ENCODE measurements around the gene OPTC.
"Not testable (repeated sequence)": the region's sequence is repeated elsewhere in the genome, so short reads cannot be mapped to it uniquely, and the experiment has no call there.

The OPTC gene

DNA sequence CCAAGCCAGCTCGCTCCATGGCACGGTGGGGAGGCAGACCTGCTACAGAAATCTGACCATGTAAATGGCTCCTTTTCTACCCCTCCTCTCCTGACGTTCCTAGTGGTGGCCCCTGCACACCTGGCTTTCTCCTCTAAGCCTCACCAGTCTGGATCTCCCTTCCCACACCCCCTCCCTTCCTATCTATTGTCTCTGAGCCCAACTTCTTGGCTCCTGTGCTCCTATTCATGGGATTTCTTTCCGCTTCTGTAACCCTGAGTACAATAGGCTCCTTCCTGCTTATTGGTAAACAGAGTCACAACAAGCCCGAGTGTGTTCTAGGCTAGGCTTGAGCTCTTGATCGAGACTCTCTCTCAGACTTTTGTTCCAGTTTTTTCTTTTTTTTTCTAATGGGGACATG is 17.6 kb downstream of the OPTC start:
- H3K36me3 ChIP-seq (ENCODE audit: insufficient read depth, low read length), result no peaks in the 10 kb centered on the region
- H3K27me3 ChIP-seq (ENCODE audit: control insufficient read depth, insufficient read depth, low read length), result no peaks in the 10 kb centered on the region
- no peak overlapping the region for H3K4me2 ChIP-seq (ENCODE audit: low read length)
- H3K4me1 ChIP-seq (ENCODE audit: control insufficient read depth, insufficient read depth, low read length), result peaks cover 47% of the 10 kb centered on the region
- no peaks in the 10 kb centered on the region for H3K9me3 ChIP-seq (replicated peaks; ENCODE audit: low read length)
- H3K9ac ChIP-seq (ENCODE audit: low read depth, low read length), result no peak overlapping the region
- H3K4me3 ChIP-seq (ENCODE audit: low read length), result no peak overlapping the region

DNA sequence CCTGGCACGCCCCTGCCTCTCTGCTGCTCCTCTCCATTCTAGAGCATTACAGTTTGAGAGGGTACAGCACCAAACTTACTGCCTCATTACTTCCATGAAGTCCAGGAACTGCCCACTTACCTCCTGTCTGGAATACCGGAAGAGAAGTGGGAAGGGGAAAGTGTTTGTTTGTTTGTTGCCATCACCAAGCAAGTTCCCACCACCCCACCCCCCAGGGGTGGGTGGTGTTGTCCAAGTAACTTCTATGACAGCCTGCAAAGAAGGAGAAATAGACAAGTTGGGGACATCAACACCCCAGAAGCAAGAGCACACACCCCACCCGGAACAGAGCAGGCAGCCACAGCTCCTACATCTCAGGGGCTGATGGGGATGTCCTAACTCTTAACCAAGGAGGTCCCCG is 18.0 kb downstream of the OPTC start:
- no peaks in the 10 kb centered on the region for H3K27me3 ChIP-seq (ENCODE audit: control insufficient read depth, insufficient read depth, low read length)

DNA sequence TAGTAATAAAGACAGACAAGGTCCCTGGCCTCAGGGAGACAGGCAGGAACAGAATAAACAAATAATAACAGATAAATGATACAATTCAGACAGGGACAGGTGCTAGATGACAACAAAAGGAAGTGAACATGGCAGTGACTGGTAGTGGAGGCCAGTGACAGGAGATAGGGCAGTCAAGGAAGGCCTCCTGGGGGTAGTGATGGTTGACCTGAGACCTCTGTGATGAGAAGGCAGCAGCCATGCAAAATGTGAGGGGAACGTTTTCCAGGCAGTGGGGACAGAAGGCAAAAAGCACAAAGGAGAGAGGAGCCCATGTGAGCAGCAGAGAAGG is 18.5 kb downstream of the OPTC start:
- Histone ChIP-seq H3K27me3 (ENCODE audit: control insufficient read depth, insufficient read depth, low read length) (no peaks in the 10 kb centered on the region), H3K9me3 (replicated peaks; ENCODE audit: low read length) (no peaks in the 10 kb centered on the region), H3K4me2 (ENCODE audit: low read length) (peak overlapping the region; percentile 60), H3K4me3 (ENCODE audit: low read length) (peak overlapping the region; percentile 16), H3K36me3 (ENCODE audit: insufficient read depth, low read length) (no peaks in the 10 kb centered on the region), H3K4me1 (ENCODE audit: control insufficient read depth, insufficient read depth, low read length) (peaks cover 37% of the 10 kb centered on the region), H3K9ac (ENCODE audit: low read depth, low read length) (peak overlapping the region; percentile 73)

More for the DNA sequence above, 18.0 kb downstream of the OPTC start:
- no peaks in the 10 kb centered on the region for H3K9me3 ChIP-seq (replicated peaks; ENCODE audit: low read length)
- no peaks in the 10 kb centered on the region for H3K36me3 ChIP-seq (ENCODE audit: insufficient read depth, low read length)
- peaks cover 42% of the 10 kb centered on the region for H3K4me1 ChIP-seq (ENCODE audit: control insufficient read depth, insufficient read depth, low read length)
- H3K4me3 ChIP-seq (ENCODE audit: low read length), result no peak overlapping the region
- H3K4me2 ChIP-seq (ENCODE audit: low read length), result no peak overlapping the region
- peak overlapping the region; percentile 73 for H3K9ac ChIP-seq (ENCODE audit: low read depth, low read length)

DNA sequence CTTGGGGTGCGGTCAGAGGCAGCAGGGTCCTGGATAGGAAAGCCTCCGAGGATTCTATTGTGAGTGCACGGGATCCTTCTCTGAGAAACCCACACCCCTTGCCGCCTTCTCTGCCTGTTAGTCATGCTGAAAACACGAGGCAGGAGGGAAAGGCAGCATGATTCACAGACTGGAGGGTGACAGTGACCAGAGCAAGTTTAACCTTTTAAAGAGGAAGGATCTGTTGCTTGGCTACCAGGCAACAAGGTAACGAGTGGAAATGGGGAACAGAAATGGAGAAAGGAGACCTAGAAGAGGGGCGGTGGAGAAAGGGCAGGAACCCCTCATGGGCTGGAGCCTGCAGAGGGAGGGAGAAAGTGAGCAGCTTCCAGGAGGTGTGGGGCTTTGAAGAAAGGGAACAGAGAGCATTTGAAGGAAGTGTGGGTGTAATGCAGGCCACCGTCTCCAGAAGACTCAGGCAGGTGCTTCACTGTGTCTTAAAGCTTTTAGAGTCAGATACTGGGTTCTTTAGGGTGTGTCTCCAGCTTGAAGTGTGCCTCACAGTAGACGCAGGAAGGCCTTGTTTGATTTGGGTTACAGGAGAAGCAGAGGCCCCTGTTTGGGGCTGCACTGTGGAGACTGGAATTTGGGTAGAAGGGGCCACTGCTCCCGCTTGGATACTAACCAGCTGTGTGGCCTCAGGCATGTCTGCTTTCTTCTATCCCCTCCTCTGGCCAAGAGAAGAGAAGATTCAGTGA is 19.1 kb downstream of the OPTC start:
- no peaks in the 10 kb centered on the region for H3K36me3 ChIP-seq (ENCODE audit: insufficient read depth, low read length)
- no peaks in the 10 kb centered on the region for H3K9me3 ChIP-seq (replicated peaks; ENCODE audit: low read length)
- peak overlapping the region; percentile 25 for H3K4me3 ChIP-seq (ENCODE audit: low read length)
- no peaks in the 10 kb centered on the region for H3K27me3 ChIP-seq (ENCODE audit: control insufficient read depth, insufficient read depth, low read length)
- H3K4me1 ChIP-seq (ENCODE audit: control insufficient read depth, insufficient read depth, low read length), result peaks cover 32% of the 10 kb centered on the region
- H3K9ac ChIP-seq (ENCODE audit: low read depth, low read length), result peak overlapping the region; percentile 73
- H3K4me2 ChIP-seq (ENCODE audit: low read length), result peak overlapping the region; percentile 69

DNA sequence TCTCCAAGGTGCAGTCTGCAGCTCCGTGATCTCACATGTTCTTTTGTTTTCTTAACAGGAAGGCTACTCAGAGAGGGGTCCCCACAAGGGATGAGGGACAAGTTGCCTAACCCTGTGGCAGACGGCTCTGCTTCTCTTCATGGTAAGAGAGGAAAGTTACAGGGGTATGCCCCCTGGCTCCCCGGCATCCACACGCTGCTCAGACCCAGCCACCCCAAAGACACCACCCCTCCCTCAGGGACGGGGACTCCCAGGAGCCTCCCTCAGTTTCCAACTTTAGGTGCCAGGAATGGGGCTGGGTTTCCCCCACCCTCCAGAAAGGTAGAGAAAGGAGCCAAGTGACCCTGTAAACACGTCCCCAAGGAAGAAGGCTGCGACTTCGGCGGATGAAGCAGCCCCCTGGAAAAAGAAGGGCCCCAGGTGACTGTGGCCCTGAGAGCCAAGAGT is 19.7 kb downstream of the OPTC start:
- H3K4me2 ChIP-seq (ENCODE audit: low read length), result peak overlapping the region; percentile 69

DNA sequence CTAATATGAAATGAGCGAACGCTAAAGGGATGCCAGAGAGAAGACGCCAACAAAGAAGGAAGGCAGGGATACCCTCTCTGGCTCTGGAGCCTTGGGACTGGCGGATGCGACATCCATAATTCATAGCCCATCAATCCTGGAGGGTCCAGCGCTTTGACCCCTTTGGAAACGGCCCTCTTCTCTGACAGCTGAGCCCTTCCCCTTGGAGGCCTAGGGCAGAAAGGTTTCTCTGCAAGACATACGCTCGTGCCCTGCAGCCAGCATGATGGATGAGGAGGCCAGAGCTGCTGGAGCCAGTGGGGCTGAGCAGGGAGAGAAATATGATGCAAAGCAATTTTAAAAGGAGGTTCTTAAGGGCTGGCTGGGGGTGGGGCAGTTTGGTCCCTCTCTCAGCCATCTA is 22.2 kb downstream of the OPTC start:
- no peak overlapping the region for H3K9ac ChIP-seq (ENCODE audit: low read depth, low read length)
- H3K36me3 ChIP-seq (ENCODE audit: insufficient read depth, low read length), result no peaks in the 10 kb centered on the region
- no peaks in the 10 kb centered on the region for H3K27me3 ChIP-seq (ENCODE audit: control insufficient read depth, insufficient read depth, low read length)
- H3K4me1 ChIP-seq (ENCODE audit: control insufficient read depth, insufficient read depth, low read length), result peaks cover 45% of the 10 kb centered on the region
- no peaks in the 10 kb centered on the region for H3K9me3 ChIP-seq (replicated peaks; ENCODE audit: low read length)
- H3K4me2 ChIP-seq (ENCODE audit: low read length), result no peak overlapping the region
- H3K4me3 ChIP-seq (ENCODE audit: low read length), result no peak overlapping the region

More for the DNA sequence above, 19.7 kb downstream of the OPTC start:
- Histone ChIP-seq H3K4me3 (ENCODE audit: low read length) (peak overlapping the region; percentile 25), H3K9me3 (replicated peaks; ENCODE audit: low read length) (no peaks in the 10 kb centered on the region), H3K9ac (ENCODE audit: low read depth, low read length) (peak overlapping the region; percentile 60), H3K4me1 (ENCODE audit: control insufficient read depth, insufficient read depth, low read length) (peaks cover 31% of the 10 kb centered on the region), H3K36me3 (ENCODE audit: insufficient read depth, low read length) (no peaks in the 10 kb centered on the region), H3K27me3 (ENCODE audit: control insufficient read depth, insufficient read depth, low read length) (no peaks in the 10 kb centered on the region)

DNA sequence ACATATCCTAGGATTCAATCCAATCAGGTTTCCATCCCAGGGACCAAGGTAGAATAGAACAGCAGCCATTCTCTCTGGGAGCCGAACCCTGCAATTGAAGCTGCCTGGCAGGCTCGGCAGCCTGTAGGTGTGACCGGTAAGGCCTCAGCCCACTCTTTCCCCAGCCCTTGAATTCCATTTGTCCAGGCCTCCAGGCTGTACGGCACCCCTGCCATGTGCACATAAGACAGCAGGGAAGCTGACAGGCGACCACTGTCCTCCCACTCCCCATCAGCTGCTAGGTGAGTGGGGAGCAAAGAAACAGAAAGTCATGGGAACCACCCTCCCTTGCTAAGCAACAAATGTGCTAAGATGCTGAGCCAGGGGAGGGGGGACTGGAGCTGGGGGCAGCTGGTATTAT is 23.0 kb downstream of the OPTC start:
- H3K4me1 ChIP-seq (ENCODE audit: control insufficient read depth, insufficient read depth, low read length), result peaks cover 47% of the 10 kb centered on the region

DNA sequence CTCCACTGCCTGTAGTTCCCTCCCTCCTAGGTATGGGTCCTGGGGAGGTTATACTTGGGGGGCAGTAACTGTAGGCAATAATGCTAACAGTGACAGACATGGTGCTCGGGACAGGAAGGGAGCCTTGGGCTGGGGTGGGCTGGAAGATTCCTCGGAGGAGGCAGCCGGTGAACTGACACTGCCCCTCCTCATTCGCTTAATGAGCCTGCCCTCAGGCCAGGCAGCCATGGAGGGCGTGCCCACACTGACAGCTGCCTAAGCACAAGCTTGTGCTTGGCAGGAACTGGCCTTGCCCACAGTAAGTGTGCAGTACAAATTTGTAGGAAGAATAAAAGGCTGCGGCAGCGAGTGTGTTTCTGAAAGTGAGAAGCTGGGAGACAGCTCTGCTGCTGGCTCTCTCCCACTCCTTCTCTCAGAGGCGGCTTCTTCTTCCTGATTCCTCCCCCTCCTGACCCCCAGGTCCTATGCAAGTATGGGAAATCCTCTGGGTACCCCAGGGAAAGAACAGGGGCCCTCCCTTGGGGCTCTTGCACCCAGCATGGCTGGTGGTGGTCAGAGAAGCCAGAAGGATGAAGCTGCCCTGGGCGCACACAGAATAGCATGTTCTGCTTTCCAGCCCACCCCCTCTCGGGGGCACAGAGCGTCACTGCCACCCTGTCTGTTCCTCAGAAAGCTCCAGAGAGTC is 23.6 kb downstream of the OPTC start:
- H3K9ac ChIP-seq (ENCODE audit: low read depth, low read length), result no peak overlapping the region
- no peak overlapping the region for H3K4me3 ChIP-seq (ENCODE audit: low read length)
- no peaks in the 10 kb centered on the region for H3K27me3 ChIP-seq (ENCODE audit: control insufficient read depth, insufficient read depth, low read length)
- H3K9me3 ChIP-seq (replicated peaks; ENCODE audit: low read length), result no peaks in the 10 kb centered on the region
- no peak overlapping the region for H3K4me2 ChIP-seq (ENCODE audit: low read length)
- no peaks in the 10 kb centered on the region for H3K36me3 ChIP-seq (ENCODE audit: insufficient read depth, low read length)
- peaks cover 47% of the 10 kb centered on the region for H3K4me1 ChIP-seq (ENCODE audit: control insufficient read depth, insufficient read depth, low read length)

More for the DNA sequence above, 23.0 kb downstream of the OPTC start:
- Histone ChIP-seq H3K9me3 (replicated peaks; ENCODE audit: low read length) (no peaks in the 10 kb centered on the region), H3K4me3 (ENCODE audit: low read length) (no peak overlapping the region), H3K36me3 (ENCODE audit: insufficient read depth, low read length) (no peaks in the 10 kb centered on the region), H3K27me3 (ENCODE audit: control insufficient read depth, insufficient read depth, low read length) (no peaks in the 10 kb centered on the region), H3K9ac (ENCODE audit: low read depth, low read length) (no peak overlapping the region), H3K4me2 (ENCODE audit: low read length) (no peak overlapping the region)

DNA sequence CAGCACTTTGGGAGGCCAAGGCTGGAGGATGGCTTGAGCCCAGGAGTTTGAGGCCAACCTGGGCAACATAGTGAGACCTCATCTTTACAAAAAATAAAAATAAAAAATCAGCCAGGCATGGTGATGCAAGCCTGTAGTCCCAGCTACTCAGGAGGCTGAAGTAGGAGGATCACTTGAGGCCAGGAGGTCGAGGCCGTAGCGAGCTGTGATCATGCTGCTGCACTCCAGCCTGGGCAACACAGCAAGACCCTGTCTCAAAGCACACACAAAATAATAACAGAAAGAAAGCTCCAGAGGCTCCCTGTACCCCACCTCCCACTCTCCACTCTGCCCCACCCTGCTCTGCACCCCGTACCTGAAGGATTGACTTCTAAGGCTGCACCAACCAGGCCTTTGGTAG is 24.2 kb downstream of the OPTC start:
- H3K9ac ChIP-seq (ENCODE audit: low read depth, low read length); H3K36me3 ChIP-seq (ENCODE audit: insufficient read depth, low read length); H3K4me2 ChIP-seq (ENCODE audit: low read length); H3K9me3 ChIP-seq (replicated peaks; ENCODE audit: low read length); H3K27me3 ChIP-seq (ENCODE audit: control insufficient read depth, insufficient read depth, low read length); H3K4me3 ChIP-seq (ENCODE audit: low read length): not testable (repeated sequence)
- peaks cover 42% of the 10 kb centered on the region for H3K4me1 ChIP-seq (ENCODE audit: control insufficient read depth, insufficient read depth, low read length)

DNA sequence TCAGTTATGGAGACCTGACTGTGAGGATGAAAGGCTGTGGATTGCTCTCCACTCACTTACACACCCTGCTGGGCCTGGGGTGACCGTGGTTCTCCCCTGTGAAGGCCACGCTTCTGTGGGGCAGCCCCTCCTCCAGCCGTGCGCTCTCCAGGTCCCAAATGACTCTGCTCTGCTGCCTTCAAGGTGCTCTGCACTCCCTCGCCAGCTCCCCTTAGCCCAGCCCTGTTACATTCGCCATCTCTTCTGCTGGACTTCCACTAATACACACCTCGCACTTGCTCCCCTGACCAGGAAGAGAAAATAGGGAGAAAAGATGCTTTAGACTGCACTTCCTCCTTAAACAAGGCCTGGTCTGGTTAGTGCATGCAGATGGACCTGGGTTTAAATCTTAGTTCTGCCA is 24.6 kb downstream of the OPTC start:
- H3K9me3 ChIP-seq (replicated peaks; ENCODE audit: low read length), result no peaks in the 10 kb centered on the region
- H3K36me3 ChIP-seq (ENCODE audit: insufficient read depth, low read length), result no peaks in the 10 kb centered on the region
- H3K4me1 ChIP-seq (ENCODE audit: control insufficient read depth, insufficient read depth, low read length), result peaks cover 38% of the 10 kb centered on the region

DNA sequence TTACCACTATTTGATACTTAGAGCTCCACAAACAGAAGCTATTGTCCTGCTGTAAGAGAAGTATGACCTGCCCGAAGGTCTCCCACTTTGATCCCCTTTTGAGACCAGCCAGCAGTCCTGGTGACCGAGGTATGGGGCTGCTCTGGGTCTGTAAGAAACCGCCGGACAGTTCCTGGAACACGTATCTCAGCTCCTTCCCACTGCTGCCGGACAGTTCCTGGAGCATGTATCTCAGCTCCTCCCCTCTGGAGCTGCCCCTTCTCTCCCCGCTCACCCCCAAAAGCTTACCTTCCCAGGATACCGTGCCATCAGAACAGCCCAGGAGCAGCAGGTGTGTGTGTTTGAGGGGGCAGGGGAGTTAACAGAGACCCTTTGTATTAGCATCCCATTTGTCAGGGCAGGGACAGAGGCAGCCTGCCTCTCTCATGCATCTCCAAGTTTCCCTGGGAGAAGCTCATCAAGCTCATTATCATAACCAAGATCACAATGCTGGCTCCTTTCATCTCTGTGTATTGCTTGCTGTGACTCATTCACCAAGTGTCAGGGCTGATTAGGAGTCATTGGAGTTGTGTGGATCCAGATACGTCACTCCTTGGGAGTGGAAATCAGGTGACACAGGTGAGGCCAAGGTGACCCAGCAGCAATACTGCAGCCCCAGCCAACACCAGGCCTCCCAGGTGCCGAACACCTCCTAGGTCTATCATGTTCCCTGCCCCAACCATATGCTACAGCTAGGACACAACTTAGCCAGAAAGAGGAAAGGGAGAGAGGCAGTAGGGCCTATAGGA is 25.3 kb downstream of the OPTC start:
- H3K4me2 ChIP-seq (ENCODE audit: low read length), result no peak overlapping the region
- H3K36me3 ChIP-seq (ENCODE audit: insufficient read depth, low read length), result no peaks in the 10 kb centered on the region
- no peak overlapping the region for H3K9ac ChIP-seq (ENCODE audit: low read depth, low read length)
- no peak overlapping the region for H3K4me3 ChIP-seq (ENCODE audit: low read length)
- H3K27me3 ChIP-seq (ENCODE audit: control insufficient read depth, insufficient read depth, low read length), result no peaks in the 10 kb centered on the region
- no peaks in the 10 kb centered on the region for H3K9me3 ChIP-seq (replicated peaks; ENCODE audit: low read length)
- peaks cover 31% of the 10 kb centered on the region for H3K4me1 ChIP-seq (ENCODE audit: control insufficient read depth, insufficient read depth, low read length)

More for the DNA sequence above, 24.6 kb downstream of the OPTC start:
- H3K9ac ChIP-seq (ENCODE audit: low read depth, low read length), result no peak overlapping the region
- no peaks in the 10 kb centered on the region for H3K27me3 ChIP-seq (ENCODE audit: control insufficient read depth, insufficient read depth, low read length)
- H3K4me2 ChIP-seq (ENCODE audit: low read length), result no peak overlapping the region
- H3K4me3 ChIP-seq (ENCODE audit: low read length), result no peak overlapping the region
